Ascending aorta (tissue), 2 donors: ENCODE data around the gene CPN2. TPM values are rescaled to one million over a fixed set of nuclear protein-coding genes. Genes with fewer than 3 reads are reported as not detected.
A peak's percentile ranks its signal among the peaks of the same experiment; 100 is the strongest.

Source experiments
- DNase-seq, 2 donors: peaks; one replicate each; pipeline ENCODE4 v3.0.0-alpha.2; 2019; ENCODE audit warnings: low spot score in 2 of 2
- H3K27ac ChIP-seq, 2 donors: fragments of 200-600 bp; sonication (generic); one replicate each; pipeline ENCODE4 v1.5.1; 2016 to 2017; ENCODE audit warnings: mild to moderate bottlenecking in 1 of 2
- H3K27me3 ChIP-seq: fragments of 200-600 bp; sonication (generic); one replicate; pipeline ENCODE4 v1.5.1; 2017
- H3K36me3 ChIP-seq, 2 donors: fragments of 200-600 bp; sonication (generic); one replicate each; pipeline ENCODE4 v1.5.1; 2016
- H3K4me1 ChIP-seq, 2 donors: fragments of 200-600 bp; sonication (generic); one replicate each; pipeline ENCODE4 v1.5.1; 2016 to 2017; ENCODE audit warnings: mild to moderate bottlenecking in 1 of 2
- H3K4me3 ChIP-seq, 2 donors: fragments of 200-600 bp; sonication (generic); one replicate each; pipeline ENCODE4 v1.5.1; 2016 to 2017; ENCODE audit warnings: mild to moderate bottlenecking in 1 of 2
- H3K9me3 ChIP-seq, 2 donors: fragments of 200-600 bp; sonication (generic); one replicate each; pipeline ENCODE4 v1.5.1; 2016
- CTCF ChIP-seq, 3 experiments: fragments of 200-600 bp in 2 of 3; fragments of 450-650 bp in 1 of 3; sonication (generic) in 2 of 3; IDR thresholded peaks; one replicate each; pipeline ENCODE4 v1.5.1; 2016 to 2019; ENCODE audit warnings: antibody characterized with exemption in 3 of 3, mild to moderate bottlenecking in 1 of 3, moderate library complexity in 1 of 3
- intact Hi-C: fragments of 100-400 bp; cut with DNase I; formaldehyde crosslinking; loops from one replicate; pipeline ENCODE4 v1.15.1; 2023
- total RNA-seq: library from RNA; depleted of rRNA; stranded (reverse); fragments of >200 nt; gene quantifications from one replicate; pipeline ENCODE4 v1.1.0, GENCODE V29; 2016

Gene CPN2
- total RNA-seq, 1 donor from 2014 or later, result not detected

GRCh38 chr3:194396539-194396858, 45.4 kb upstream of the CPN2 start:
- no peak overlapping the region for H3K27ac ChIP-seq
- peaks cover 0 to 9% of the 10 kb centered on the region in 2 donors for H3K4me1 ChIP-seq
- H3K4me3 ChIP-seq, result peak overlapping the region in 1 of 2 donors; percentile 53
- DNase-seq, result no peak
- H3K9me3 ChIP-seq, result no peaks in the 10 kb centered on the region
- intact Hi-C loops, result no loop called here
- H3K36me3 ChIP-seq, result no peaks in the 10 kb centered on the region
- no peak for TF ChIP-seq CTCF (IDR thresholded peaks at IDR 0.05)
- H3K27me3 ChIP-seq, result peaks cover 8% of the 10 kb centered on the region

- Histone ChIP-seq H3K4me1 (peaks cover 0 to 9% of the 10 kb centered on the region in 2 donors), H3K4me3 (no peak overlapping the region), H3K9me3 (no peaks in the 10 kb centered on the region), H3K27me3 (peaks cover 8% of the 10 kb centered on the region), H3K36me3 (no peaks in the 10 kb centered on the region), H3K27ac (no peak overlapping the region)
- intact Hi-C loops, result no loop called here
- no peak for TF ChIP-seq CTCF (IDR thresholded peaks at IDR 0.05)
- no peak for DNase-seq
These were observed 44.8 kb upstream of the CPN2 start for GRCh38 chr3:194395778-194396538.

- peaks cover 8% of the 10 kb centered on the region for H3K27me3 ChIP-seq
These were observed 44.1 kb upstream of the CPN2 start for GRCh38 chr3:194395212-194395611.

GRCh38 chr3:194392576-194392975, 41.4 kb upstream of the CPN2 start:
- H3K27me3 ChIP-seq, result peaks cover 8% of the 10 kb centered on the region
- H3K4me1 ChIP-seq, result peaks cover 0 to 7% of the 10 kb centered on the region in 2 donors
- no peak overlapping the region for H3K4me3 ChIP-seq
- intact Hi-C loops, result no loop called here
- H3K27ac ChIP-seq, result no peak overlapping the region
- no peaks in the 10 kb centered on the region for H3K9me3 ChIP-seq
- H3K36me3 ChIP-seq, result no peaks in the 10 kb centered on the region
- no peak for TF ChIP-seq CTCF (IDR thresholded peaks at IDR 0.05)
- peak in 1 of 2 donors; percentile 41 for DNase-seq

More at GRCh38 chr3:194395212-194395611, 44.1 kb upstream of the CPN2 start:
- H3K9me3 ChIP-seq, result no peaks in the 10 kb centered on the region
- H3K27ac ChIP-seq, result no peak overlapping the region
- H3K4me3 ChIP-seq, result no peak overlapping the region
- DNase-seq, result no peak
- no peaks in the 10 kb centered on the region for H3K36me3 ChIP-seq
- intact Hi-C loops, result no loop called here
- H3K4me1 ChIP-seq, result peaks cover 0 to 9% of the 10 kb centered on the region in 2 donors
- no peak for TF ChIP-seq CTCF (IDR thresholded peaks at IDR 0.05)

- DNase-seq, result no peak
- H3K27me3 ChIP-seq, result no peaks in the 10 kb centered on the region
- H3K27ac ChIP-seq, result no peak overlapping the region
- H3K36me3 ChIP-seq, result no peaks in the 10 kb centered on the region
- no peak for TF ChIP-seq CTCF (IDR thresholded peaks at IDR 0.05)
- H3K4me3 ChIP-seq, result no peak overlapping the region
- no peaks in the 10 kb centered on the region for H3K9me3 ChIP-seq
- H3K4me1 ChIP-seq, result no peaks in the 10 kb centered on the region
- intact Hi-C loops, result no loop called here
These were observed 39.7 kb upstream of the CPN2 start for GRCh38 chr3:194390835-194391234.
